Measurements from ENCODE around the gene ELAC2.

DNA sequence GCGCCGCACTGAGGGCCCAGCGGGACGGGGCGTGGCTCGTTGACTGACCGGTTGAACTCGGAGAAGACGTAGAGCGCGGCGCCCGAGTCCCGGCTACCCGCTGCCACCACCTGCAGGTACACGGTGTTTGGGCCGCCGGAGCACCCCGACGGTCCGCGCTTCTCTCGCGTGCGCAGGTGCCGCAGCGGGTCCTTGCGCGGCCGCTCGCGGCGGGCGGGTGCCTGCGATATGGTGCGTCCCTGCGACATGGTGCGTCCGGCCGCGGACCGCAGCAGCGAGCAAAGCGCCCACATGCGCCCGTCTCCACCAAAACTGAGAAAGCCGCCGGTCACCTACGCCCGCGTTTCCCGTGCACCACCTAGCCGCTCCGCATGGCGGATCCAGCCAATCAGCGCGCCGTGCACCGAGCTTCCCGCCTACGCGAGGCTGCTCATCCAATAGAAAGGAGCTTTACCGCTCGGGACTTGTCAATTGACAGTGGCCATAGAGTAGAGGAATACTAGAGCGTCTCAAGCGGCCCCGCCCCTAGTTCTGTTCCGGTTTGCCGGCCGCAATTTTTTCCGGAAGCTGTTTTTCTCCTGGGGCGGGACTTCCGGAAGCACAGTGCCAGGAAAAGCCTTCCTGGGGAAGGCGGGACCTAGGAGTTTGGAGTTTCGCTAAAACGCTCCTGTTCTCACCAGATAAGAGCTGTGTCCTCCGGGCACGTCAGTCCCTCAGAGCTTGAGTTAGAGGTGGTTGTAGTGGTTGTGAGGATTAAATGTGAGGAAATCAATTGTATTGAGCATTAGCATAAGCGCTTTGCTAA is at the start of gene ELAC2:
- TF ChIP-seq, protein P1, sequence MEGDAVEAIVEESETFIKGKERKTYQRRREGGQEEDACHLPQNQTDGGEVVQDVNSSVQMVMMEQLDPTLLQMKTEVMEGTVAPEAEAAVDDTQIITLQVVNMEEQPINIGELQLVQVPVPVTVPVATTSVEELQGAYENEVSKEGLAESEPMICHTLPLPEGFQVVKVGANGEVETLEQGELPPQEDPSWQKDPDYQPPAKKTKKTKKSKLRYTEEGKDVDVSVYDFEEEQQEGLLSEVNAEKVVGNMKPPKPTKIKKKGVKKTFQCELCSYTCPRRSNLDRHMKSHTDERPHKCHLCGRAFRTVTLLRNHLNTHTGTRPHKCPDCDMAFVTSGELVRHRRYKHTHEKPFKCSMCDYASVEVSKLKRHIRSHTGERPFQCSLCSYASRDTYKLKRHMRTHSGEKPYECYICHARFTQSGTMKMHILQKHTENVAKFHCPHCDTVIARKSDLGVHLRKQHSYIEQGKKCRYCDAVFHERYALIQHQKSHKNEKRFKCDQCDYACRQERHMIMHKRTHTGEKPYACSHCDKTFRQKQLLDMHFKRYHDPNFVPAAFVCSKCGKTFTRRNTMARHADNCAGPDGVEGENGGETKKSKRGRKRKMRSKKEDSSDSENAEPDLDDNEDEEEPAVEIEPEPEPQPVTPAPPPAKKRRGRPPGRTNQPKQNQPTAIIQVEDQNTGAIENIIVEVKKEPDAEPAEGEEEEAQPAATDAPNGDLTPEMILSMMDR (conservative IDR thresholded peaks at IDR 0.05 in 1 of 2, IDR thresholded peaks at IDR 0.05 in 1 of 2; ENCODE audit: low read depth in 1 of 2, low read length in 2 of 2), result no peak
- TF ChIP-seq EZH2 (IDR thresholded peaks at IDR 0.05; ENCODE audit: low read length, missing control alignments), result no peak

Measured in fibroblast of lung (primary cell).